ENCODE data around the gene C9orf72. TPM values are rescaled to one million over a fixed set of nuclear protein-coding genes. Genes with fewer than 3 reads are reported as not detected.

C9orf72 gene
- total RNA-seq, 1 donor from 2014 or later: 18.7 TPM

Other genes starting within 250 kb of the C9orf72 start
- not detected for gene IFNK, start 49.2 kb downstream of the C9orf72 start, total RNA-seq
- 1.5 TPM for gene MOB3B, start 43.7 kb downstream of the C9orf72 start, total RNA-seq